GM19395 (cell line): ENCODE measurements around the gene CADPS.

Experiments used
- ATAC-seq: cut with Tn5 transposase; IDR thresholded peaks from one replicate; pipeline ENCODE4 v1.9.1; 2021; ENCODE audit warnings: mild to moderate bottlenecking, moderate library complexity; ENCODE audit not compliant: unreplicated experiment

CADPS gene

DNA sequence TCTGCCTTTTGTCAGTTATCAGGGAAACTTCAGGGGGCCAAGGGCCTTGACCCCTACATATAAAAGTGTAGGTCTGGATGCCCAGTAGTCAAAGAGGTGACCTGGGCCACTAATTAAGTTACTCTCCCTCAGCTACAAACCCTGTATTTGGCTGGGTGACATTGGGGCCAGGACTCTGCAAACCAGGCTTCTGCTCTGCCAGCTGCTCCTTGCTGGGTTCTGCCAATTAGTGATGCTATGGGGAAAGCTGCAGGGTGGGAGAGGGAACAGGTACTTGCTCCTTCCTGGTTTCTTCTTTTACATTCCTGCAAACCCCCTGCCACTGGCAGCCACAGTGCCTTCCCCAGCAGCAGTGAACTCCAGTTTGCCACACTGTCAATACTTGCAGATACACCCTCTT is 179.2 kb downstream of the CADPS start:
- ATAC-seq = no peak

DNA sequence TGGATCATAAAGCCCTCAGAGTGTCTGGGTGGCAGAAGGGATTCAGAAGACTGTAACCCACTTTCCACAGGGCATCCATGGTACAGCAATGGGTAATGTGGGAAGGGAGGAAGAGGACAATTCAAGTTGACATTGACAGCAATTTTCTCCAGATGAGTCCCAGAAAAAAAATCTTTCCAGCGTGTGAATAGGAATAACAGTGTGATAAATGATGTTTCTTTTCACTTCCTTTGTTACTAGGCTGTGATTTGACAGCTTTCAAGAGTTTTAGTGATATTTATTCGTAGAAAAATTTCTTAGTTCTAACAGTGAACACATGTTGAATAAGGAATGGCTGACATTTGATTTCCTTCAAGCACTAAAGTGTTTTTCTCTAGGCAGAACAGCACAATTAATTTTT is 186.4 kb downstream of the CADPS start:
- no peak for ATAC-seq

DNA sequence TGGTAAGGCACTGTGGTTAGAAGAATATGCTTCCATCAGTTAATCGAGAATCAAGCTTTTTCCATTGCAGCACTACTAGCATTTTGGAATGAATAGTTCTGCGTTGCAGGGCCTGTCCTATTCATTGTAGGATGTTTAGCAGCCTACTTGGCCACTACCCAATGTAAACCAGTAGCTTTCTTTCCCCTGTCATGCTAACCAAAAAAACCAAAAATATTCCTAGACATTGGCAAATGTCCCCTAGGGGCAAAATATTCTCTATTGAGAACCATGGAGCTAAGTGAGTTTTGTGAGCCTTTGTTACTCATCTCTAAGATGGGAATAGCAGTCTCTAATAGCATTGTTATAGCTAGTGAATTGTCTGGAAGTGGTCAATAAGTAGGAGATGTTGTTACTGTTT is 187.2 kb downstream of the CADPS start:
- no peak for ATAC-seq

DNA sequence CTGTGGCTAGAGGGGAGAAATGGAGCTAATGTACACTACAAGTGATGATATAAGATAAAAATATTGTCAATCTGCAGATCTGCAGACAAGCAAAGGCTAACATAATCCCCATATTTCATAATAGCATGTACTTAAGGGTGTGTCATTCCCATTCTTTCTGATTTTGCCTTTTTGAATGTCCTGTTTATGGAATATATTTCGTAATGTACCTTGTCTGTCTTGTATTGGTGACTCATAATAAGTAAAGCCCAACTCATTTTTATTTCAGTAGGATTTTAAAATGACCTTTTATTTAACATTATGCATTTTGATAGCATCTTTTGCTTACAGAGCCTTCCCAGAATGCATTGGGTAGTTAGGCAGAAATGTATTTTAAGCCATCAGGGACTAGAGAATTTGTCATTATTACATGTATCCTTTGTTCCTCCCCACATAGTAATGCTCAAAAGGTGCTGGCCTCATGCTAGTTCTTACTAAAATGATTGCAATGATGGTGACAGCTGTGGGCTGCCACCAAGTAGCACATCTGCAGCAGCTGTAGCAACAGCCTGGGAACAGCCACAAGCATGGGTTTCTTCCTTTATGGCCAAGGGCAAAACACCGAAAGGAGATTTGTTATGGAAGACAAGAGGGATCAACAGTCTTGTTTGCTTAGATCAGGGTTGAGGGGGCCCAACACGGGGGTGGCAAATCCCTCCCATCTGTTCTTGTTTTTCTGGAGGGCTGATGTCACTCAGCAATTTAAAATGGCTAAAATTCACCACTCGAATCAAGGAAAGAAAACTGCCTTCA is 188.5 kb downstream of the CADPS start:
- no peak for ATAC-seq

DNA sequence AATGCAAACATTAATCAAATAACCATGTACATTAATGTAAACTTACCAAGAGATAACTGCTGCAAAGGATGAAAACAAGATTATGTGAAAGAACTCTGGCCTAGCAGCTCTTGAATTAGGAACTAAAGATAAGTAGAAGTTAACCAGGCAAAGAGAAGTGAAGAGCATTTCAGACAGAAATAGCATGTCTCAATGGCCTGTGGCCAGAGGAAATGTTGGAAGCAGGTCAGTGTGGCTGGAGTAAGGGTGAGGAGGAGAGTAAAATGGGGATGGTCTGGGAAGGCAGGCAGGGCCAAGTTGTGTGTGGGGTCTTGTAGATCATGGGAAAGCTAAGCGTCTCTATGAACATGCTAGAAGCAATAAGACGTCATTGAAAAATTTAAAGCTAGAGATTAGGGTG is 192.4 kb downstream of the CADPS start:
- ATAC-seq = no peak

DNA sequence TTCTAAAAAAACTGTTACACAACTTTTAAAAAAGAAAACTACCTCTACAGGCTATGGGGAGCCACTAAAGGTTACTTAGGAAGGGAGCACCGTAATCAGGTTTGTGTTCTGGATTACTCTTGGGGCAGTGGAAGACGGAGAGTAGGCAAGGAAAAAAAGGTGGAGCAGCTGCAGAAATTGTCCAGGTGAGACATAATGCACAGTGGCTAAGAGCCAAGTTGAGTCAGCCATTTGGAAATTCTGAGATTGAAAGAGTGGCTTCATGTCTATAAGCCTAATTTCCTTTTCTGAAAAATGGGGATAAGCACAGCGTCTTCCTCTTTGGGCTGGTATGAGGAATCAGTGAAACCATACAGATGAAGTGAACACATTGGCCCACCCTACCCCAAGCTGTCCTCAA is 195.2 kb downstream of the CADPS start:
- ATAC-seq = no peak

DNA sequence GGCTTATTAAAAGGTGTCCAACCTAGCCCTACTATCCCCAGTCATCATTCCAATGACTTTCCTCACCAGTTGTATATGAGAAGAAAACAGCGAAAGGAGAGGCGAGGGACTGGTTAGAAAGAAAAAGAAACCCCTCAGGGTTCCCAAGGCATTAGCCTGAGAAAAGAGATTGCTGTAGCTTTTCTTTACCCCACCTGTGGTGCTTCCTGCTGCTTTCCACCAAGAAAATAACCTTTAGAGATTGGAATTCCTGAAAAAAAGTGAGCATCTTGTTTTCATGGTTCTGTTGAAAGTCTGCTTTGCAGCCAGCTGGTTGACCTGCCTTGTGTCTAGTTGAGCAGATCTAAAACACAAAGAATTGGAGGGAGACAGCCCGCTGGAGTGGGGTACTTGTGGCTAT is 196.4 kb downstream of the CADPS start:
- no peak for ATAC-seq

DNA sequence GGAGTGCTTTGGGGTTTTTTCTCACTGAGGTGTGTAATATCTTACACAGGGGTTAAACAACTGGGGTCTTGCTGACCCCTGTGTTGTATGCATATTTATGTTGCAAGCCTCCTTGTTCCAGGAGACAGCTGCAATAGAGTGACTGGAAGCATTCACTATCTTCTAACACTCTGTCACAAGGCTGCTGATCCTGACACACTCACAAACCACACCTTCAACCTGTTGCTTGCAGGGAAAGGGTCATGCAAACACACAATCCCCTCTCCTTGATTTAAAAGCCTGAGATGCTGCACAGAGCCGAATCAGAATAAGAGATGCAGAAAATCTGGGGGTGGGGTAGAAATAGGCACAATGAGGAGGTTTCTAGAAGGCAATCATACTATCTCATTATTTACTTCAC is 197.3 kb downstream of the CADPS start:
- no peak for ATAC-seq

DNA sequence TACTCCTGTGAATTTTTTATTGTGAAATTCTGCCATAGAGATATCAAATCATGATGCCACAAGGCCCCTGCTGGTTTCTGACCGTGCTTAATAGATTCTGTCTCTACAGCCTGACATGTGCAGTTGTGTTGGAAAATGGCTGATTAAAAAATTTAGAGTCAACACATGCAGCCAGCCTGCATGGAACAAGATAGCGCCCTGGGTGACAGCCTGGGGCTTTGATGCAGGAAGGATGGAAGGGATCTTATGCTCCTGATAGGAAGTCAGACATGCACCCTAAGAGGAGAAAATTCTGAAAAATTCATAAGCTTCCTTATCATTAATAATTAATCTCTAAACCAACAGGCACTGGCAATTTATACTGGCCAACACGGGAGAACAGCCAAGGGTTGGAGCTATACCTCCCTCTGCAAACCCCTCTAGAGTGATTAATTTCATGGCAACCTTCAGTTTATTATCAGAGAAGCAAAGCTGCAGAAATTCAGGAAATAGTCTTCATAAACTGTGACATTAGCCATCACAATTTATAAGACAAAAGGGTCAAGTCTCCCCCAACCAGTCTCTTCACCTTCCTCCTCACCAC is 198.4 kb downstream of the CADPS start:
- no peak for ATAC-seq

DNA sequence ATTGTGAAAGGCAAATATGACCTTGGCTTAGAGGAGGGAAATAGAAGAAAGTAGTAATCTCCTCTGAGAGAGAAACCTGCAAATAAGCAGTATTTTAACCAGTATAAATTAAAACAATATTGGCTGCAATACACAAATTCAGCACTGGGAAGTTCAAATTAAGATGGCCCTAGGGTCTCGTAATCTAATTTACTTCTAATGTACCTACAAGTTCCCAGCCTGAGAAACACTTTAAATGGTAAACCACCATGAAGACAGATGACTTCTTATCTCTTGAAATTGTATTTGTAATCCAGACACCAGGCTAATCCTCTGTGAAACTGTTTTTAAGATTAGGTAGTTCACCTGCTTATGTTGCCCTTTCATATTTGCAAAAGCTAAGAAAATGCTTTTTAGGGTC is 199.7 kb downstream of the CADPS start:
- no peak for ATAC-seq

DNA sequence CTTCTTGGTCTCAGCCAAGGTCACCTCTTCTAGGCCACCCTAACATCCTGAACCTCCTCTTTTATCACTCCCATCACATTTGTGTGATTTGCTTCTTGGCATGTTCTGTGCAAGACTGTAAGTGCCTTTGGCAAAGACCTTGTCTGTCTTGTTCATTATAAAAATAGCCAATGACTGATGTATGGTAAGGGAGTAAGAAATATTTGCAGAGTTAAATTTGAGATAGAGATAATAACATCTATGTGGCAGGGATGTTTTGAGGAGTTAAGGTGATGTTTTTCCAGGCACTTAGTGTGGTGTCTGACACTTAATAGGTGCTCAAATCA is 202.3 kb downstream of the CADPS start:
- no peak for ATAC-seq

DNA sequence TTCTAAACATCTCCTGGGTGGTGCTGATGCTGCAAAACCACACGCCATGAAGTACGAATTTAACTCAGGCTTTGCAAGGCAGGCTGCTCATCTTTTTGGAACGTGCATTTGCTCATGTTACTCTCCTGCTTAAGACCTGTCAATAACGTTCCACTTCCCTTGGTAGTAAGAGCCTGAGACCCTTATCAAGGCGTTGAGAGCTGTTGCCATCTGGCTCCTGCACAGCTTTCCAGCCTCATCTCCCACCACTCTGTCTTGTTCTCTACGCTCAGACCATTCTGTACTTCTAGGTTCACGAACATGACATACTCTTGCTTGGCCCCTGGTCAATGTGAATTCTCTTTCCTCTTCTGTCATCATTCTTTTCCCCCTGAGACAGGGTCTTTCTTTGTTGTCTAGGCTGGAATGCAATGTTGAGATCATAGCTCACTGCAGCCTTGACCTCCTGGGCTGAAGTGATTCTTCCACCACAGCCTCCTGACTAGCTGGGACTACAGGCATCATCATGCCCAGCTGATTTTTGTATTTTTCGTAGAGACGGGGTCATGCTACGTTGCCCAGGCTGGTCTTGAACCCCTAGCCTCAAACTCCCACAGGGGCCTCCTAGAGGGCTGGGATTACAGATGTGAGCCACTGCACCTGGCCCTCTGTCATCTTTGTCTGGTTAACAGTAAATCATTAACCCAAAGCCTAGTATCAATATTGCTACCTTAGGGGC is 202.8 kb downstream of the CADPS start:
- peak; percentile 84 for ATAC-seq

DNA sequence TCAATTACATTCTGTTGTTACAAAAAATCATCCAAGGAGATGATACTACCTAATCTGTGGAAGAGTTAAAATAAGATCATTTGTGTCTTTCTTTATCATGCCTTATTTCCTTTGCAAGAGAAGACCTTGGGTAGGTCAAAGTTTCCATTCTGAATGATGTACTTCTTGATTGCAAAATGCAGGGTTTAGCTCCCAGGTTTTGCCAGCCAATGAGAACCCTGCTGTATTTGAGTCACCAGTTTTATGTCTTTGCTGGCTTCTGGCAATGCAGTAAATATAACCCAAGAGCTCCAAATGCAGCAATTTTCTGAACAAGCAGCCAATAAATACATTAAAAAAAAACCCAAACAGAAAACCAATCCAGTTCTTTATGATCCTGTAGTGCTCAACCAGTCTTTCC is 204.9 kb downstream of the CADPS start:
- no peak for ATAC-seq

DNA sequence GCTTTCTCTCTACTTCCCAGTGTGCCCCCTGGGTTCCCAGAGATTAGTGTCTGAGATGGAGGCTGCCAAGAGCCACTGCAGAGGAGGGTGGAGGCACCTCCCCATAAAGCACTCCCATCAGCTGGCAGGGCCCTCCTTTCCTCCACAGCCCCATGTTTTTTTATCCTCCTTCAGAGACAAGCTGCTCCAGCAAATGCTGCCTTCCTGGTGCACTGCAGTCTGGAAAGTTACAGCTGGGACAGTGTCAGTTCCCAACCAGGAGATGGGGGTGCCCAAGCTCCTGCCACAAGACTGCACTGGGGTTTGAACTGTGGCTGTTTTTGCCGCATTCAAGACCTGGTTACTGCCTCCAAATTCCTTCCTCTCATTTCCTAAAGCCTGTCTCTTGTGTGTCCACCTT is 206.1 kb downstream of the CADPS start:
- no peak for ATAC-seq

DNA sequence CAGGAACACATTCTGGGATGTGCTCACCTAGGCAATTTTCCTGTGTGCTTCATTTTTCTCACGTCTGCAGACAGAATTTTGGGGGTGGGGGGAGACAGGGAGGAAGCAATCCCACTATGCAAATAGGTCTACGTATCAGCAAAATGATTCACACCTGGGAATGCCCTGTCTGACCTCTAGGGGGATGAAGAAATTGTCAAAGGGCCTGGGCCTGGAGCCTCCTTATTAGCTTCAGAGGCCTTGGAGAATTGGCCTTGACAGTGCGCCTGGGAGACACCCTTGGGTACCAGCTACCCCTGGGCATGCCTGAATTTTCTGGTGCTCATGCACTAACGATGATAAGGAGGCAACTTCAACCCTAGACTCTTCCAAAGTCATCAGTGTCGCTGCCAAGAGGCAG is 207.5 kb downstream of the CADPS start:
- no peak for ATAC-seq

DNA sequence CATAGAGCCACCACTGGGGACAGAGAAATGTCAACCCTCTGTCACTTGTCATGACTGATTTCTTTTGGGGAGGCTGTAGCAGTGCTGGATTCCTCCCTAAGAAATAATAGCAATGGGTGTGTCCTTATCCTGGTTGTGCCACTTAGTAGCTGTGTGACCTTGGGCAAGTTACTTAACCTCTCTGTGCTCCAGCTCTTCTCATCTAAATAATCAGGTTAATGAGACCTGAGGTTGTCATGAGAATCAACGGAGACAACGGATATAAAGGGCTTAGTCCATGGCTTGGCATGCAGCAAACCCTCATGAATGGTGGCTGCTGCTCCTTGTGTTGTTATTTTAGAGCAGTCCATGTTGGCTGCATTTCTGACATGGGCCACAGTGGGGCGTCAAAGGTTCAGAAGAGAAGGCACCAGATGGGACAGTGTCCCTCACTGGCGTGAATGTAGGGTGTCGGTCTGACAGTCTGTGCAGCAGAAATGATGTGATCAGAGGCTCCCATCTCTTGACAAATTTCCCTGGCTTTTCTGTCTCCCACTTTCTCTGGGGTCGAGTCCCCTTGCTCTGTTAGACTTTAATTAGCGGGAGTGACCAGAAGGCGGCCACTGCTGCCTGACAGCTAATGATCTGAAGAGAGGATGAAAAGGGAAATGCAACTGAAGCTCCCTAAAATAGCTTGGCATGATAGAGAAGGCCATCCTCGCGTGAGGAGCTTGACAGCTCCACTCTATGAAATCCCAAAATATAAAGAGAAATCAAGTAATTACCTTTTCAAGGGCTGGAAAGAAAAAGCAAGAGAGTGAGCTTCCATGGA is 209.4 kb downstream of the CADPS start:
- ATAC-seq = peak; percentile 93

DNA sequence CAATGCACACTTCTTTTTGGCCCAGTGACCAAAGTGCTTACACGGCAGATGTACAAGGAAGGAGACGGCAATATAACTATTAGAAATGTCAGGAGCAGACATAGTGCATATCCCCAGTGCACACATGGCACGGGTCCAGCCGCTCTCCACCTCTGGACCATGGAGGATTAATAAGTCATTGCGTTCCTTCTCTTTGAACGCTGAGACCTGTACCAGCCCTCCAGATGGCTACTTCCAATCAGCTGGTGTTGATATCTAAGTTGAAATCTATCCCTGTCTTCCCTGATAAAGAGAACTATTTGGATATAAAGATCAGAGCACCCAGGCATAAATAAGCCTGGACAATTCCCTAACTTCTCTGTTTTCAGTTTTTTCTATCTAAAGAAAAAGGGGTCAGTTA is 212.5 kb downstream of the CADPS start:
- ATAC-seq = no peak

DNA sequence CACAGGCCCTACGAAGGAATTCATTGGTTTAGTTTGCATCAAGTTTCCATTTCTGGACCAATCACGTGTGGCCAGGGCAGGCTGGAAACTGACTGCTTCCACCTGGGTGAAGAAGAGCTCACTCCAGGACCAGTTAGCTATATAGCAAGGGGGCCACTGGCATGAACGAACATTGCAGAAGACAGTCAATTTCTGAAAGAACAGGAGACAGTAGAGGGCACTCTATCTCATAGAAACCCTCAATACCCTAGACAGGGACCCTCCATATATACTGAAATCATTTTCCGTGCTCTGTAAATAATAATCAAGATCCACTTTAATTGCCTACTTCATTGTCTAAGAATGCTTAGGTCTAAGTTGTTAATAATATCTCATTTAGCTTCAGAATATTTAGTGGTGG is 215.6 kb downstream of the CADPS start:
- ATAC-seq = no peak

DNA sequence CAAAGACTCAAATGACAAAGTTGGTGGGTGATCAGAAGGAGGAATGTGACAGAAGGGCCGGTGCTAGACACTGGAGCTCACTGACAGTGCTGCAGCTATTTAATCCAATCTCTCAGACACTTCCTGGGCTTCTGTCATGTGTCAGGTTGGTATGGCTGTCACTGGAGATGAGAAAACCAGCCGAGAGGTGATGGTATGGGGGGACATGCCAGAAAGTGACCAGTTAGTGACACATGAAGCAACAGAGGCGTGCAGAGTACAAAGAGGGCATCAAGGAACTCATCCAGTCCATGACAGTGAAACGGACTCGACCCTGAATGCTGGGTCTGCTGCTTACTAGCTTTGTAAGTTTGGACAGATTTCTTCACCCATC is 219.5 kb downstream of the CADPS start:
- ATAC-seq = no peak

DNA sequence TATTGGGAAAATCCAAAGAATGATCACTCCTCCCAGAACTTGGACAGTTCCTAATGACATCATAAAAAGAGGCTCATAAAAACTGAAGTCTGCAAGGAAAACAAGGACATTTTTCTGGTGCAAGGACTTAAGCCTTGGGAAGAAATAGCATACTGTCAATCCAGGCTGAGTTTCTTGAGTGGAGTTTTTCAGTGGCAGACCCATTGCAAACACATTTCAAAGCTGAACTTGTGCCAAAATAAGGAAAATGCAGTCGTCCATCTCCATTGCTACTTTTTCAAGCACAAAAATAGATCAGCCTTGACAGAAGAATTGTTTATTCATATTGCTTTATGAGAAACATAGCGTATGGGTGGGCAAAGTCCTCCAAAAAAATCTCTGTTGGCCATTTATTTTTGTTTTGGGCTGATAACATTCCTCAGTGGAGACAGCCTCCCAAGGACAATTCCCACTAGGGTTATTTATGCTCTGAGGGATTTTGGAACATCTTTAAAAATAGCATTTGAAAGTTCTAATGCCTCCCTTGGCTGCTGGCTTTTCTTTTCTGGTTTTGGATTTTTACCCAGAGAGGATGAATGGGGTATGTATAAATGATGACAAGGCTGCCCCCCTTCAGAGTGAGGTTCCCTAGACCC is 220.0 kb downstream of the CADPS start:
- no peak for ATAC-seq

DNA sequence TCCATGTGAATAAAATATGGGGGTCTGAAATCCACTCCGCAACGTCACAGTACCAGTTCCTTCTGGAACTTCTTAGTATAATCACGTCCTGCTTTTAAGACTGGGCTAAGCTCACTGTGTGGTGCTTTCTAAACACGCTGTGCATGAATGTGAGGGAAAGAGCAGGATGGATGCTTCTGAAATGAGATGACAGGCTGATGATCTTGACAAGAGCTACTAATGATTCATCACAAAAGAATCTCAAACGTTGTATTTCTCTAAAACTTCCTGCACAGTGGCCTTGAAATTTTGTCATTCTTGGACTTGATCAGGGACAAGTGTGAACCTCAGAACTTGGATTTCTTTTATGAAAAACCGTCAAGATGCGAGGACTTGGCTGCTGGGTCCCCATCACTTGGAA is 221.4 kb downstream of the CADPS start:
- no peak for ATAC-seq
